Right lobe of liver (tissue), 4 donors: Measurements from ENCODE around the gene ARMCX1.
A peak's percentile ranks its signal among the peaks of the same experiment; 100 is the strongest.

Source experiments
- CTCF ChIP-seq, 4 donors: fragments of 200-600 bp in 3 of 4; fragments of 450-650 bp in 1 of 4; IDR thresholded peaks; one replicate each; pipeline versions ENCODE4 v1.5.1 to v1.8.0; 2016 to 2022; ENCODE audit warnings: antibody characterized with exemption in 4 of 4, mild to moderate bottlenecking in 2 of 4
- POLR2A ChIP-seq: fragments of 450-650 bp; IDR thresholded peaks from one replicate; pipeline ENCODE4 v1.6.1; 2017; ENCODE audit warnings: antibody characterized with exemption, mild to moderate bottlenecking
- donor health status: DM: no; HTN: no; CAD: no.
- donor health status: DM: no; HTN: no; CAD: no.
- donor health status: DM: no; HTN: yes; CAD: no.

GRCh38 chrX:101550362-101550750, at the start of gene ARMCX1:
- TF ChIP-seq POLR2A (peak; percentile 42), CTCF (IDR thresholded peaks at IDR 0.05) (no peak)
